HG02571 (cell line): ENCODE measurements around the gene TMED1.
"Not testable (repeated sequence)": the region's sequence is repeated elsewhere in the genome, so short reads cannot be mapped to it uniquely, and the experiment has no call there.

Experiments
- ATAC-seq: cut with Tn5 transposase; IDR thresholded peaks from one replicate; pipeline ENCODE4 v1.9.1; 2021; ENCODE audit warnings: mild to moderate bottlenecking, moderate library complexity; ENCODE audit not compliant: unreplicated experiment

The TMED1 gene

GRCh38 chr19:10835754-10836478 lies at the start of gene TMED1:
Gene TMED1 (minus strand): TSS chr19:10836212. CDS start chr19:10836191, 21 bp downstream.
- peak; percentile 78 for ATAC-seq

- ATAC-seq = no peak
Observed at GRCh38 chr19:10885201-10886169, 49.5 kb upstream of the TMED1 start.

GRCh38 chr19:10884274-10884673 lies 48.3 kb upstream of the TMED1 start:
- ATAC-seq = no peak

GRCh38 chr19:10882108-10882457 lies 46.1 kb upstream of the TMED1 start:
- no peak for ATAC-seq

- ATAC-seq = no peak
Observed at GRCh38 chr19:10881403-10882107, 45.5 kb upstream of the TMED1 start.

- no peak for ATAC-seq
Observed at GRCh38 chr19:10878253-10878652, 42.2 kb upstream of the TMED1 start.

GRCh38 chr19:10877608-10878007 lies 41.6 kb upstream of the TMED1 start:
- not testable (repeated sequence) for ATAC-seq

- peak; percentile 45 for ATAC-seq
Observed at GRCh38 chr19:10876459-10877240, 40.6 kb upstream of the TMED1 start.

- no peak for ATAC-seq
Observed at GRCh38 chr19:10874024-10874423, 38.0 kb upstream of the TMED1 start.

- no peak for ATAC-seq
Observed at GRCh38 chr19:10872546-10873107, 36.6 kb upstream of the TMED1 start.

- ATAC-seq = peak; percentile 7
Observed at GRCh38 chr19:10871711-10872545, 35.9 kb upstream of the TMED1 start.

GRCh38 chr19:10870955-10871603 lies 35.1 kb upstream of the TMED1 start, which contains the start of gene CARM1:
Gene CARM1 (plus strand): TSS chr19:10871553. CDS start chr19:10871703, 150 bp downstream.
- ATAC-seq = peak; percentile 72

GRCh38 chr19:10870501-10870954 lies 34.5 kb upstream of the TMED1 start:
- ATAC-seq = no peak

- not testable (repeated sequence) for ATAC-seq
Observed at GRCh38 chr19:10869872-10870311, 33.9 kb upstream of the TMED1 start.

- ATAC-seq = no peak
Observed at GRCh38 chr19:10868872-10869547, 33.0 kb upstream of the TMED1 start.

GRCh38 chr19:10866495-10866894 lies 30.5 kb upstream of the TMED1 start:
- no peak for ATAC-seq

GRCh38 chr19:10864538-10864899 lies 28.5 kb upstream of the TMED1 start:
- ATAC-seq = no peak

- ATAC-seq = no peak
Observed at GRCh38 chr19:10863107-10863717, 27.2 kb upstream of the TMED1 start.
